ENCODE data around the gene ABLIM2.

The ABLIM2 gene

DNA sequence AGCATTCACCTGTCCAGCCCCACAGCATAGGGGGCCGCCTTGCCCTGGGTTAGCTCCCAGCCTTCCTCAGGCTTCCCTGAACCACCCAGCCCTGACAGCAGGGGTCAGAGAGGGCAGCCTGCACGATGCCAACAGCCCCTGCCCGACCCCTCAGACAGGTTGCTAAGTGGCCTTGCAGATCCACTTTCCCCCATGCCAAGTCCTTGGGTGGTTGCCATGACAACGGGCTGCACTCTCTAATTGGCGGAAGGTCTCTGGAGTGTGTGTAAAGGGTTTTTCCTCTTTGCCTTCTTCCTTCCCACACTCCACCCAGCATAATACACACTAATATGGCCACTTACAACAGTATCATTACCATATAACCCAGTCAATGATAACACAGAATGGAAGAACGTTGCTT lies 119.3 kb downstream of the ABLIM2 start:
- DNase-seq: no peak

- peak; percentile 74 for DNase-seq
Observed at GRCh38 chr4:8038719-8039251, 119.8 kb downstream of the ABLIM2 start.

DNA sequence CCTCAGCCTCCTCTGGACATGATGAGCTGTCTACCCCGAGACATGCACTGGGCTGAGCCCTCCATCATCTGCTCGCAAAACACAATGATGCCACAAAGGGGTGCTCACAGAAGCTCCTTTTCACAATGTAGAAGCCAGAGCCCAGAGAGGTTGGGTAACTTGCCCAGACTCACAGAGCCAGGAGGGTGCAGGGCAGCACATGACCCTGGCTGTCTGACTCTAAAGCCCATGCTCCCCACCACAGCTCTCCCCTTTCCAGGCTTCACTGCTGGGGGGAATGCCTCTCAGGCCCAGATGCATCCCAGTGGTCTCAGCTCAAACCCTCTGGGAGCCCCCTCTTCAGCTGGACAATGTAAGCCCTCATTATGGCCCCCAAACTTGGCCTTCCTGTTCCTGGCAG lies 120.5 kb downstream of the ABLIM2 start:
- no peak for DNase-seq

GRCh38 chr4:8037150-8037769 lies 121.4 kb downstream of the ABLIM2 start:
- no peak for DNase-seq

GRCh38 chr4:8035371-8035780 lies 123.2 kb downstream of the ABLIM2 start:
- DNase-seq: no peak

DNA sequence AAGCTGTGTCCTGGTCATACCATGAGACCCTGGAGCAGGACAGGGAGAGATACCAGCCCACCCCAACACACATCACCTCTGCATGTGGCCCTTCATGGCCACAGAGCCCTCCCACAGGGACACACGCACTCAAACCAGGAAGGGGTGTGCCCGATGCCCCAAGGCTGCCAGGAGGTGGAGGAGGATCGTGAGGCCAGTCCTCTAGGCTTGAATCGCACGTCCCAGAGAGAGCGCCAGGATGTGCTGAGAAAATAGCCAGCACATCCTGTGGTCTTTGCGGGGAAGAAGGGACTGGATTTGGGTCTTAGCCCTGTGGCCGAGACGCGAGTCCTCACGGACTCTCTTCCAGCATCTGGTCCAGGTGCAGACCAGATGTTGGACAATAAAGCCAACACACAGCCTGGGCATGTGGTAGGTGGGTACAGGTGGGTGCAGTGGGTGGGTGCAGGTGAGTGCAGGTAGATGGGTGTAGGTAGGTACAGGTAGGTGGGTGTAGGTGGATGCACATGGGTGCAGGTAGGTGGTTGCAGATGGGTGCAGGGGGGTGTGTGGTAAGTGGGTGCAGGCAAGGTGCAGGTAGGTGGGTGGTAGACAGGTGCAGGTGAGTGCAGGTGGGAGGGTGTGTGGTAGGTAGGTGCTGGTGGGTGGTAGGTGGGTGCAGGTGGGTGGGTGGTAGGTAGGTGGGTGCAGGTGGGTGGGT lies 124.6 kb downstream of the ABLIM2 start:
- no peak for DNase-seq

DNA sequence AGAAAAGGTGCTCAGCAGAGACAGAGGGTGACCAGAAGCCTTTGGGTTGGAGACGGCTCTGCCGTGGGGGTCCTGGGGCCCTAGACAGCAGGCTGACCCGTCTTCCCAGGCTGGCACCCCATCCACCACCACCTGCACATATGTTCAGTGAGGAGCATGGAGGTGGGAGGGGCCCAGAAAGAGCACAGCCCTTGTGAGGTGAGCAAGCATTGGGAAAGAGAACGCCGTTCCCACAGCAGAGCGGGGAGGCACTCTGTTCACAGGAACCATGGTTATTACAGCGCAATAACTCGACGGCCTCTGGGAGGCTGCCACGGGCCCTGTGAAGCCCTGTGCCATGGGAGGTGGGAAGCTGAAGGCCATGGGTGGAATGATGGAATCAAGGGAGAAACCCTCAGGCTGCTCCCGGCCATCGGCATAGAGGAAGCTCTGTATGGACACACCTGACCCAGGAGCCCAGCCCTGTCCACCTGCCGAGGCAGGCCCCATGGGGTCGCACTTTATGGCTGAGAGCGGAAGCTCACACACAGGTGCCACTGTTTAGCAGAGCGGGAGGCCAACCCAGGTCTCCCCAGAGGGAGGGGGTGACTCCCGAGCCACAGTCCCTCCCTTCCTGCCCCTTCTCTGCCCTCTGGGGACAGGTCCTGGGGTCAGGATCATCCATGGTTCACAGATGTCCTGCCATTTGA lies 125.4 kb downstream of the ABLIM2 start:
- DNase-seq: no peak

DNA sequence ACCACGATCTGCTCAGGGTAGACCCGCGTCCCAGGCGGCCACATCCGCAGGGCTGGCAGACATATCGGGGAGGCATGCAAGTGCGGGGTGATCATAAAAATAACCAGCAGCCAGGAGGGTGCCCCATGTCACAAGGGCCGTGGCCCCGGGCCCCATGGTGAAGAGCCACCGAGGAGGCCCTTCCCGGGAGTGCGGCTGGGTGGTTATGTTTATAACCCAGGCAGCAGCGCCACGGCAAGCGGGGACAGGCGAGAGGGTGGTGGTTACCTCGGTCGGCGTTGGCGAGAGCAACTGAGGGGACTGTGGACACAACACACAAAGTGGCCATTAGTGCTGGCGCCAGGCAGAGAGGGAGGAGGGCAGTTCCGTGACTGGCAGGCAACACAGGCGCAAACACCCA lies 126.2 kb downstream of the ABLIM2 start:
- DNase-seq: no peak

- DNase-seq: no peak
Observed at GRCh38 chr4:8030121-8030781, 128.4 kb downstream of the ABLIM2 start.

DNA sequence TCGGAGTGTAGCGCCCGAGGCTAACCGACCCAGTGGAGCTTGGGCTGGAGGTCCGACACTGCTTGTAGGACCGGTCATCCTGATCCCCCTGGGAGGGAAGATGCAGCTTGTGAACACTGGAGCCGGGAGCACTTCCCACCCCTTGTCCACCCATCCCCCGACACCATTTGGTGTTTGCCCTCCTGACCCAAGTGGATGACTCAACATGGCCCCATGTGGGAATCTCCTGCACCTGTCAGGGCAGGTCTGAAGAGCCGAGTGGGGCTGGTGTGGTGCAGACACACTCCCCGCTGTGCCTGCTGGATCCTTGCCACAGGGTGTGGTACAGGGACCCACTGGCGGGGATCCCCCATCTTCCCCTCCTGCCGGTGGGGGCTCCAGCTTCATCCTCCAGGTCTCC lies 128.9 kb downstream of the ABLIM2 start:
- DNase-seq: no peak

DNA sequence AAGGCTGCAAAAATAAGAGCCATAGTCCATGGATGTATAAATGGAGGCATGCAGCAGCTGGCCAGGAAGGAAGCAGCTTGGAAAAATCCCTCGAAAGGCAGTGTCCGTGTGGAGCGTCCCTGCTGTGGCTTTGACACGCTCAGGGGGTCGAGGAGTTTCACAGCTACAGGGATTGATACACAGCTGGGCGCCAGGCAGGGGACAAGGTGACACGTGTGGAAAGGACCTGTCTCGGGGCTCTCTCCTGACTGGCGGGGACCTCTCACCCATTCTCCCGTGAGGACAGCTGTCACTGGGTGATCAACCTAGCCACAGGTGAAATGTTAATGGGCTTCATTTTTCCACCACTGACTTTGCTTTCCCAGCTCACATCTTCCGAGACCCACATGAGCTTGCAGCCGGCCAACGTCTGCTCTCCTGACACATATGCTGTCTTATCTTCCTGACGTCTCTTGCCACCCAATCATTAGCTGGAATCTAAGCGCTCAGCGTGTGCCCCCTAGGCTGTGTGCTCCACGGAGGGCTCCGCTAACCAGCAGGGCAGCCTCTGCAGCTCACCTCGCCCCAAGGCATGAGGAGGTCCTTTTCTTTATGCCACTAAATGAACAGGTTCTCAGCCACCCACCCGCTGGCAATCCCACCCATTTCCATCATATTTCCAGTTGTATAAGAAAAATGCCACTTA lies 129.6 kb downstream of the ABLIM2 start:
- DNase-seq: no peak

DNA sequence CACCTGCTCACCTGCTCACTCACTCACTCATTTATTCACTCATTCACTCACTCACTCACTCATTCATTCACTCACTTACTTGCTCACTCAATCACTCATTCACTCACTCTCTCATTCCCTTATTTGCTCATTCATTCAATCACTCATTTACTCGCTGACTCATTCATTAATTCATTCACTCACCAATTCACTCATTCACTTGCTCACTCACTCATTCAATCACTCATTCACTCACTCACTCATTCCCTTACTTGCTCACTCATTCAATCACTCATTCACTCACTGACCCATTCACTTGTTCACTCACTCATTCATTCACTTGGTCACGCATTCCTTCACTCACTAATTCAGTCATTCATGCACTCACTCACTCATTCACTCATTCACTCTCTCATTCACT lies 130.2 kb downstream of the ABLIM2 start:
- no peak for DNase-seq

GRCh38 chr4:8026453-8026852 lies 132.2 kb downstream of the ABLIM2 start:
- DNase-seq: no peak

- DNase-seq: no peak
Observed at GRCh38 chr4:8025668-8026067, 132.9 kb downstream of the ABLIM2 start.

GRCh38 chr4:8024073-8024786 lies 134.4 kb downstream of the ABLIM2 start:
- DNase-seq: no peak

DNA sequence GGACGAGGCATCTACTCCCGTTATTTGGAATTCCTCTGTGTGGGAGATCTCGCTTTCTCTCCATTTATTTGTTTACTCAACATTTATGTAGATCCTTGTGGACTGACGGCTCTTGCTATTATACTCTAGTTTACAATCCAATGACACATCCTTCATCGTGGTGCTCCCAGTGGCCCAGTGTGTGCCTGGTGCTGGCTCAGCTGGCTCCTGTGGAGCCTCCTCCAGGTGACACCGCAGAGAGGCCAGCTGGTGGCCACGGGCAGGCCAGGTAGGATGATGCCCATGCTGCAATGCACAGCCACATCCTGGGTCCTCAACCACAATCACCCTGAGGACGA lies 134.9 kb downstream of the ABLIM2 start:
- no peak for DNase-seq

- DNase-seq: no peak
Observed at GRCh38 chr4:8022767-8023695, 135.6 kb downstream of the ABLIM2 start.

DNA sequence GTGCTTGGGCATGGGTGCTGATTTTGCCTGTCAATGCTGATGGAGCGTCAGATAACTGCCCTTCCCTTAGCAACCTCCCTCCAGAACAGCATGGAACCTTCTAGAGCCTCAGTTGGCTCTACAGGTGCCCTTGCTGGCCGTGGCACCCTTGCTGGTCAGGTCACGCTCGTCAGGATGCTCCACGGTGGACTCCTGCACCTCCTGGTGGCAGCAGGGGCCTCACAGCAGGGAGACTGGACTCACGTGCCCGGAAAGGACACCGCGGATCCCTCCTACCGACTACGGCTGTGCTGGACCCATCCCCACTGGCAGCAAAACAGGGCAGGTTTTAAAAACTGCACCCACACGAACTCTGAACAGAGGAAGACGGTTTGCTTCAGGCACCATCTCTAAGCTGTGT lies 136.8 kb downstream of the ABLIM2 start:
- DNase-seq: no peak

GRCh38 chr4:8019396-8020365 lies 138.9 kb downstream of the ABLIM2 start:
- DNase-seq: no peak

- DNase-seq: no peak
Observed at GRCh38 chr4:8016527-8016926, 142.1 kb downstream of the ABLIM2 start.

All from SHP77 treated with DMSO at 0.1 percent for 48 hours (cell line).